HepG2 (cell line): ENCODE measurements around the gene CADM2. TPM values are rescaled to one million over a fixed set of nuclear protein-coding genes. Genes with fewer than 3 reads are reported as not detected.

Experiments used
- MAZ ChIP-seq, 2 experiments: sonication (generic) in 1 of 2; formaldehyde crosslinking in 1 of 2; IDR thresholded peaks; 2 replicates each; pipeline versions ENCODE4 v1.5.0 to v1.6.1; 2012 to 2020; ENCODE audit warnings: low read depth in 2 of 2, mild to moderate bottlenecking in 2 of 2, borderline replicate concordance in 1 of 2, improper control_type of control experiment in 1 of 2, low read length in 1 of 2, missing genetic modification reagents in 1 of 2, moderate library complexity in 1 of 2
- MED8 ChIP-seq: sonication (generic); formaldehyde crosslinking; IDR thresholded peaks from 2 replicates; pipeline ENCODE4 v1.8.1; 2023; ENCODE audit warnings: mild to moderate bottlenecking, missing genetic modification reagents; ENCODE audit not compliant: insufficient replicate concordance
- SP2 ChIP-seq: sonication (generic); formaldehyde crosslinking; IDR thresholded peaks from 2 replicates; pipeline ENCODE4 v1.5.1; 2020; ENCODE audit warnings: mild to moderate bottlenecking, missing genetic modification reagents
- STAG1 ChIP-seq: sonication (generic); formaldehyde crosslinking; IDR thresholded peaks from 2 replicates; pipeline ENCODE4 v1.4.0; 2020; ENCODE audit warnings: missing genetic modification reagents
- ZFAT ChIP-seq: sonication (generic); formaldehyde crosslinking; conservative IDR thresholded peaks from 2 replicates; pipeline ENCODE4 v1.8.1; 2023; ENCODE audit warnings: missing genetic modification reagents, inconsistent platforms
- polyA plus RNA-seq, 8 experiments: library from polyadenylated mRNA; depleted of rRNA in 3 of 8; stranded (reverse) in 7 of 8; unstranded in 1 of 8; fragments of >200 nt; fragmentation: Illumina TruSeq in 4 of 8; extraction: Trizol in 4 of 8; gene quantifications; 2 replicates each; pipeline versions ENCODE4 v1.2.1 to v1.2.3, GENCODE V29; 2011 to 2016; ENCODE audit warnings: low read depth in 4 of 8, missing spikeins in 1 of 8, mixed read lengths in 1 of 8; ENCODE audit not compliant: insufficient read depth in 1 of 8
- total RNA-seq, 5 experiments: library from RNA; depleted of rRNA; stranded (reverse); fragments of >200 nt; fragmentation: Illumina TruSeq; extraction: Trizol; gene quantifications; 2 replicates each; pipeline ENCODE4 v1.2.3, GENCODE V29; 2016; ENCODE audit warnings: low read depth in 1 of 5
- TF ChIP-seq, protein P1 (sequence below), 2 experiments: sonication (generic) in 1 of 2; formaldehyde crosslinking in 1 of 2; IDR thresholded peaks; 2 replicates each; pipeline versions ENCODE4 v1.5.1 to v1.6.1; 2011 to 2020; ENCODE audit warnings: borderline replicate concordance in 1 of 2, low read depth in 1 of 2, low read length in 1 of 2, mild to moderate bottlenecking in 1 of 2, missing genetic modification reagents in 1 of 2, moderate library complexity in 1 of 2
- TF ChIP-seq, protein P2 (sequence below): sonication (generic); formaldehyde crosslinking; IDR thresholded peaks from 2 replicates; pipeline ENCODE4 v1.5.0; 2020; ENCODE audit warnings: mild to moderate bottlenecking, missing genetic modification reagents, borderline replicate concordance
- TF ChIP-seq, protein P3 (sequence below): sonication (generic); formaldehyde crosslinking; IDR thresholded peaks from 2 replicates; pipeline ENCODE4 v1.8.0; 2023; ENCODE audit warnings: mild to moderate bottlenecking, missing genetic modification reagents
- TF ChIP-seq, protein P4 (sequence below): sonication (generic); formaldehyde crosslinking; IDR thresholded peaks from 2 replicates; pipeline ENCODE4 v1.4.0; 2020; ENCODE audit warnings: missing genetic modification reagents, mild to moderate bottlenecking, borderline replicate concordance

CADM2 gene
- total and polyA plus RNA-seq, 2 of the 13 experiments (the other 11 are each of a cell fraction or from before 2014, with no cell fraction given), result not detected

DNA sequence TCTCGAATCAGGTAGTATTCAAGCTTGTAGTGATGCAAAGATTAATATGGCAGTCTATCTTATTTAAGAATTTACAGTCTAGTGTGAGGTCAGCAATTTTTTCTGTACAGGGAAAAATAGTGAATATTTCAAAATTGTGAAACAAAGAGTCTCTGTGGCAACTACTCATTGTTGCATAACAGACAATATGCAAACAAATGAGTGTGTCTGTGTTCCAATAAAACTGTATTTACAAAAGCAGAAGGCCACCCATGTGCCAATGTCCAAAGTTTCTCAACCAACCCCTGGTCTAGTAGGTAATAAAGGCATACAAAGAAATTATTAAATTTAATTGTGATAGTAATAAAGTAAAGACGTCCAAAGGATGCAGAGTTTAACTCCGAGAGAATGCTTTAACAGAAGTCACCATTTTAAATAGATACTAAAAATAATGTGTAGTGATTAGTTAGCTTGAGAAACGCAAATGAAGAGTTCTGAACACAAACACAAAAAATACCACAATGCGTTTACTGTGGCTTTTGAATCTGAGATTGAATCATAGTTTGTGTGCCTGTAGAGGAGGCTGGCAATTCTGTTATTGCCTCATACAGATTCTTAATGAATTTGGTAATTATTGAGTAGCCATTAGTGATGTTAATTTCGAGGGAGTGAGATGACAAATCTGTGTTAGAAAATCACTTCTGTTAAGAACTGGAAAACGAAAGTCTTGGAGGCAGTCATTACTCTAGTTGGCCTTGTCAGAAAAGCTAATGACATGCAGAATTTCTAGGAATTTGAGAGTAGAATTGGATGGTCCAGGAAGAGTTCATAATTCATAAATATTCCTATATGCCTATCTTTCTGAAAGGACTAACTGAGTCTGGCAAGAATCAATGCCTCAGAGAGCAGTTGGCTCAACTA, 48.7 kb downstream of the CADM2 start (continued):
- TF ChIP-seq, protein P1, sequence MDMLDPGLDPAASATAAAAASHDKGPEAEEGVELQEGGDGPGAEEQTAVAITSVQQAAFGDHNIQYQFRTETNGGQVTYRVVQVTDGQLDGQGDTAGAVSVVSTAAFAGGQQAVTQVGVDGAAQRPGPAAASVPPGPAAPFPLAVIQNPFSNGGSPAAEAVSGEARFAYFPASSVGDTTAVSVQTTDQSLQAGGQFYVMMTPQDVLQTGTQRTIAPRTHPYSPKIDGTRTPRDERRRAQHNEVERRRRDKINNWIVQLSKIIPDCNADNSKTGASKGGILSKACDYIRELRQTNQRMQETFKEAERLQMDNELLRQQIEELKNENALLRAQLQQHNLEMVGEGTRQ (IDR thresholded peaks at IDR 0.05; ENCODE audit: low read depth, low read length), result no peak
- TF ChIP-seq, protein P1 (CRISPR knock-in tag; IDR thresholded peaks at IDR 0.05; ENCODE audit: borderline replicate concordance), result no peak
- TF ChIP-seq SP2 (CRISPR knock-in tag) (no peak), MED8 (CRISPR knock-in tag) (no peak), STAG1 (CRISPR knock-in tag) (no peak), MAZ (IDR thresholded peaks at IDR 0.05; ENCODE audit: borderline replicate concordance, low read depth, low read length) (no peak), MAZ (CRISPR knock-in tag; IDR thresholded peaks at IDR 0.05; ENCODE audit: low read depth) (no peak), ZFAT (CRISPR knock-in tag) (no peak)
- TF ChIP-seq, protein P2, sequence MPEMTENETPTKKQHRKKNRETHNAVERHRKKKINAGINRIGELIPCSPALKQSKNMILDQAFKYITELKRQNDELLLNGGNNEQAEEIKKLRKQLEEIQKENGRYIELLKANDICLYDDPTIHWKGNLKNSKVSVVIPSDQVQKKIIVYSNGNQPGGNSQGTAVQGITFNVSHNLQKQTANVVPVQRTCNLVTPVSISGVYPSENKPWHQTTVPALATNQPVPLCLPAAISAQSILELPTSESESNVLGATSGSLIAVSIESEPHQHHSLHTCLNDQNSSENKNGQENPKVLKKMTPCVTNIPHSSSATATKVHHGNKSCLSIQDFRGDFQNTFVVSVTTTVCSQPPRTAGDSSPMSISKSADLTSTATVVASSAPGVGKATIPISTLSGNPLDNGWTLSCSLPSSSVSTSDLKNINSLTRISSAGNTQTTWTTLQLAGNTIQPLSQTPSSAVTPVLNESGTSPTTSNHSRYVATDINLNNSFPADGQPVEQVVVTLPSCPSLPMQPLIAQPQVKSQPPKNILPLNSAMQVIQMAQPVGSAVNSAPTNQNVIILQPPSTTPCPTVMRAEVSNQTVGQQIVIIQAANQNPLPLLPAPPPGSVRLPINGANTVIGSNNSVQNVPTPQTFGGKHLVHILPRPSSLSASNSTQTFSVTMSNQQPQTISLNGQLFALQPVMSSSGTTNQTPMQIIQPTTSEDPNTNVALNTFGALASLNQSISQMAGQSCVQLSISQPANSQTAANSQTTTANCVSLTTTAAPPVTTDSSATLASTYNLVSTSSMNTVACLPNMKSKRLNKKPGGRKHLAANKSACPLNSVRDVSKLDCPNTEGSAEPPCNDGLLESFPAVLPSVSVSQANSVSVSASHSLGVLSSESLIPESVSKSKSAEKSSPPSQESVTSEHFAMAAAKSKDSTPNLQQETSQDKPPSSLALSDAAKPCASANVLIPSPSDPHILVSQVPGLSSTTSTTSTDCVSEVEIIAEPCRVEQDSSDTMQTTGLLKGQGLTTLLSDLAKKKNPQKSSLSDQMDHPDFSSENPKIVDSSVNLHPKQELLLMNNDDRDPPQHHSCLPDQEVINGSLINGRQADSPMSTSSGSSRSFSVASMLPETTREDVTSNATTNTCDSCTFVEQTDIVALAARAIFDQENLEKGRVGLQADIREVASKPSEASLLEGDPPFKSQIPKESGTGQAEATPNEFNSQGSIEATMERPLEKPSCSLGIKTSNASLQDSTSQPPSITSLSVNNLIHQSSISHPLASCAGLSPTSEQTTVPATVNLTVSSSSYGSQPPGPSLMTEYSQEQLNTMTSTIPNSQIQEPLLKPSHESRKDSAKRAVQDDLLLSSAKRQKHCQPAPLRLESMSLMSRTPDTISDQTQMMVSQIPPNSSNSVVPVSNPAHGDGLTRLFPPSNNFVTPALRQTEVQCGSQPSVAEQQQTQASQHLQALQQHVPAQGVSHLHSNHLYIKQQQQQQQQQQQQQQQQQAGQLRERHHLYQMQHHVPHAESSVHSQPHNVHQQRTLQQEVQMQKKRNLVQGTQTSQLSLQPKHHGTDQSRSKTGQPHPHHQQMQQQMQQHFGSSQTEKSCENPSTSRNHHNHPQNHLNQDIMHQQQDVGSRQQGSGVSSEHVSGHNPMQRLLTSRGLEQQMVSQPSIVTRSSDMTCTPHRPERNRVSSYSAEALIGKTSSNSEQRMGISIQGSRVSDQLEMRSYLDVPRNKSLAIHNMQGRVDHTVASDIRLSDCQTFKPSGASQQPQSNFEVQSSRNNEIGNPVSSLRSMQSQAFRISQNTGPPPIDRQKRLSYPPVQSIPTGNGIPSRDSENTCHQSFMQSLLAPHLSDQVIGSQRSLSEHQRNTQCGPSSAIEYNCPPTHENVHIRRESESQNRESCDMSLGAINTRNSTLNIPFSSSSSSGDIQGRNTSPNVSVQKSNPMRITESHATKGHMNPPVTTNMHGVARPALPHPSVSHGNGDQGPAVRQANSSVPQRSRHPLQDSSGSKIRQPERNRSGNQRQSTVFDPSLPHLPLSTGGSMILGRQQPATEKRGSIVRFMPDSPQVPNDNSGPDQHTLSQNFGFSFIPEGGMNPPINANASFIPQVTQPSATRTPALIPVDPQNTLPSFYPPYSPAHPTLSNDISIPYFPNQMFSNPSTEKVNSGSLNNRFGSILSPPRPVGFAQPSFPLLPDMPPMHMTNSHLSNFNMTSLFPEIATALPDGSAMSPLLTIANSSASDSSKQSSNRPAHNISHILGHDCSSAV (CRISPR knock-in tag), result no peak
- TF ChIP-seq, protein P3, sequence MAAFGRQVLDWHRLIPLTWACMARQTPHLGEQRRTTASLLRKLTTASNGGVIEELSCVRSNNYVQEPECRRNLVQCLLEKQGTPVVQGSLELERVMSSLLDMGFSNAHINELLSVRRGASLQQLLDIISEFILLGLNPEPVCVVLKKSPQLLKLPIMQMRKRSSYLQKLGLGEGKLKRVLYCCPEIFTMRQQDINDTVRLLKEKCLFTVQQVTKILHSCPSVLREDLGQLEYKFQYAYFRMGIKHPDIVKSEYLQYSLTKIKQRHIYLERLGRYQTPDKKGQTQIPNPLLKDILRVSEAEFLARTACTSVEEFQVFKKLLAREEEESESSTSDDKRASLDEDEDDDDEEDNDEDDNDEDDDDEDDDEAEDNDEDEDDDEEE (CRISPR knock-in tag), result no peak
- TF ChIP-seq, protein P4, sequence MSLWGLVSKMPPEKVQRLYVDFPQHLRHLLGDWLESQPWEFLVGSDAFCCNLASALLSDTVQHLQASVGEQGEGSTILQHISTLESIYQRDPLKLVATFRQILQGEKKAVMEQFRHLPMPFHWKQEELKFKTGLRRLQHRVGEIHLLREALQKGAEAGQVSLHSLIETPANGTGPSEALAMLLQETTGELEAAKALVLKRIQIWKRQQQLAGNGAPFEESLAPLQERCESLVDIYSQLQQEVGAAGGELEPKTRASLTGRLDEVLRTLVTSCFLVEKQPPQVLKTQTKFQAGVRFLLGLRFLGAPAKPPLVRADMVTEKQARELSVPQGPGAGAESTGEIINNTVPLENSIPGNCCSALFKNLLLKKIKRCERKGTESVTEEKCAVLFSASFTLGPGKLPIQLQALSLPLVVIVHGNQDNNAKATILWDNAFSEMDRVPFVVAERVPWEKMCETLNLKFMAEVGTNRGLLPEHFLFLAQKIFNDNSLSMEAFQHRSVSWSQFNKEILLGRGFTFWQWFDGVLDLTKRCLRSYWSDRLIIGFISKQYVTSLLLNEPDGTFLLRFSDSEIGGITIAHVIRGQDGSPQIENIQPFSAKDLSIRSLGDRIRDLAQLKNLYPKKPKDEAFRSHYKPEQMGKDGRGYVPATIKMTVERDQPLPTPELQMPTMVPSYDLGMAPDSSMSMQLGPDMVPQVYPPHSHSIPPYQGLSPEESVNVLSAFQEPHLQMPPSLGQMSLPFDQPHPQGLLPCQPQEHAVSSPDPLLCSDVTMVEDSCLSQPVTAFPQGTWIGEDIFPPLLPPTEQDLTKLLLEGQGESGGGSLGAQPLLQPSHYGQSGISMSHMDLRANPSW, result 0 out of 2 replicates have a peak, but pooled peaks have one; percentile 38
